ENCODE data around the gene DOLPP1. TPM values are rescaled to one million over a fixed set of nuclear protein-coding genes. Genes with fewer than 3 reads are reported as not detected.

The DOLPP1 gene
- total and polyA plus RNA-seq, 8 donors, result 13.4 to 19.6 (median 15.2) TPM

- DNase-seq (no peak), ATAC-seq (no peak)
- intact Hi-C loops (cut with DNase I), result no loop called here
- Histone ChIP-seq H3K27ac (no peak overlapping the region), H3K4me1 (peaks cover 0 to 16% of the 10 kb centered on the region in 2 donors), H3K27me3 (no peaks in the 10 kb centered on the region), H3K36me3 (peaks cover 0 to 81% of the 10 kb centered on the region in 2 donors), H3K9me3 (no peaks in the 10 kb centered on the region), H3K4me3 (no peak overlapping the region)
- TF ChIP-seq, protein P1, sequence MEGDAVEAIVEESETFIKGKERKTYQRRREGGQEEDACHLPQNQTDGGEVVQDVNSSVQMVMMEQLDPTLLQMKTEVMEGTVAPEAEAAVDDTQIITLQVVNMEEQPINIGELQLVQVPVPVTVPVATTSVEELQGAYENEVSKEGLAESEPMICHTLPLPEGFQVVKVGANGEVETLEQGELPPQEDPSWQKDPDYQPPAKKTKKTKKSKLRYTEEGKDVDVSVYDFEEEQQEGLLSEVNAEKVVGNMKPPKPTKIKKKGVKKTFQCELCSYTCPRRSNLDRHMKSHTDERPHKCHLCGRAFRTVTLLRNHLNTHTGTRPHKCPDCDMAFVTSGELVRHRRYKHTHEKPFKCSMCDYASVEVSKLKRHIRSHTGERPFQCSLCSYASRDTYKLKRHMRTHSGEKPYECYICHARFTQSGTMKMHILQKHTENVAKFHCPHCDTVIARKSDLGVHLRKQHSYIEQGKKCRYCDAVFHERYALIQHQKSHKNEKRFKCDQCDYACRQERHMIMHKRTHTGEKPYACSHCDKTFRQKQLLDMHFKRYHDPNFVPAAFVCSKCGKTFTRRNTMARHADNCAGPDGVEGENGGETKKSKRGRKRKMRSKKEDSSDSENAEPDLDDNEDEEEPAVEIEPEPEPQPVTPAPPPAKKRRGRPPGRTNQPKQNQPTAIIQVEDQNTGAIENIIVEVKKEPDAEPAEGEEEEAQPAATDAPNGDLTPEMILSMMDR (IDR thresholded peaks at IDR 0.05), result no peak
Observed at GRCh38 chr9:129068110-129068509, 12.8 kb upstream of the DOLPP1 start.

GRCh38 chr9:129068990-129069861 lies 11.7 kb upstream of the DOLPP1 start:
- DNase-seq (peak in 3 of 4 donors; percentile 12 to 88 (median 75)), ATAC-seq (peak; percentile 81)
- Histone ChIP-seq H3K9me3 (no peaks in the 10 kb centered on the region), H3K27ac (peak overlapping the region in 1 of 2 donors; percentile 28), H3K27me3 (no peaks in the 10 kb centered on the region), H3K36me3 (peaks cover 0 to 70% of the 10 kb centered on the region in 2 donors), H3K4me3 (no peak overlapping the region), H3K4me1 (peaks cover 0 to 16% of the 10 kb centered on the region in 2 donors)
- TF ChIP-seq, protein P1 (IDR thresholded peaks at IDR 0.05), result no peak
- intact Hi-C loops (cut with DNase I), result no loop called here

- intact Hi-C loops (cut with DNase I), result no loop called here
- peak overlapping the region in 1 of 2 donors; percentile 28 for H3K27ac ChIP-seq
- no peak overlapping the region for H3K4me3 ChIP-seq
- peaks cover 0 to 63% of the 10 kb centered on the region in 2 donors for H3K36me3 ChIP-seq
- DNase-seq (peak in 1 of 4 donors; percentile 73), ATAC-seq (no peak)
- TF ChIP-seq, protein P1 (IDR thresholded peaks at IDR 0.05), result no peak
- no peaks in the 10 kb centered on the region for H3K9me3 ChIP-seq
- peaks cover 0 to 16% of the 10 kb centered on the region in 2 donors for H3K4me1 ChIP-seq
- no peaks in the 10 kb centered on the region for H3K27me3 ChIP-seq
Observed at GRCh38 chr9:129069862-129070641, 10.9 kb upstream of the DOLPP1 start.

DNA sequence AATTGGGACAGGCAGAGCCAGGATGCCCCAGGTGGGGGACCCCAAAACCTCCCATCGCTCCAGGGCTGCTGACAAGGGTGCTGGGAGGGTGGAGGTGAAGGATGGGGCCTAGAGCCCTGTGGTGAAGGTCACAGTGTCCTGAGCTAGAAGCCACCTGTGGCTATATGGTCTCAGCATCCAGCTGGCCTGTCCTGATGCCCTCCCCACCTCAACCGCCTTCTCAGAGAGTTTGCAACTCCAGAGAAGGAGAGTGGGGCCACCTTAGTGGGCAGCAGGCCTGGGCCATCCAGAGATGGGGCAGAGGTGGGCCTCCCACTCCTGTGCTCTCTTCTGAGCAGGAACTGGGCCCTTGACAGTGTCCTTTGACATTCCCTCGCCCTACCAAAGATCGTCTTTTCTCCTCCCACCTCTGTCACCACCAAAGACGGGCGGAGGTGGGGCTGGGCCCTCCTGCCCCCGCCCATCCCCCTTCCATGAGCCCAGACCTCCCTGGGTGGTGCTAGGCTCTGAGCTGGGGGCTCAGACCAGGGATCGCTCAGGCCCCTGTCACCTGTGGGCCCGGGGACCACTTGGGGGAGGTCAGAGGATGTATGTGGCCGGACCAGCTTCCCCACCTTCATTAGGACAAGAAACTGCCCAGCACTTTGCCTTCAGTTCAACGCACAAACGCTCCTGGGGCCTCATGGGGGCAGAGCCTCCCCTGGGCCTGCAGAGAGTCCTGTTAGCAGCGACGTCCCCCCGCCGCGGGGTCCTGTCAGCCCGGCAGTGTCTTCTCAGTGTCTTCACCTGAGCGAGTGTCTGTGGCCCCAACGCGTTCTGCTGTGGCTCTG lies 10.0 kb upstream of the DOLPP1 start:
- no peaks in the 10 kb centered on the region for H3K27me3 ChIP-seq
- H3K4me1 ChIP-seq, result peaks cover 0 to 16% of the 10 kb centered on the region in 2 donors
- peaks cover 0 to 54% of the 10 kb centered on the region in 2 donors for H3K36me3 ChIP-seq
- no peak overlapping the region for H3K27ac ChIP-seq
- TF ChIP-seq, protein P1 (IDR thresholded peaks at IDR 0.05), result no peak
- DNase-seq, result peak in 1 of 4 donors; percentile 60
- no peak for ATAC-seq
- no peak overlapping the region for H3K4me3 ChIP-seq
- intact Hi-C loops (cut with DNase I), result no loop called here
- H3K9me3 ChIP-seq, result no peaks in the 10 kb centered on the region
